DMS 273 (cell line): Measurements from ENCODE around the gene BANF1.

ENCODE experiments used
- DNase-seq: peaks from one replicate; lab custom pipeline; 2025; ENCODE audit not compliant: unreplicated experiment; lab: John Stamatoyannopoulos, UW

Gene BANF1, protein sequence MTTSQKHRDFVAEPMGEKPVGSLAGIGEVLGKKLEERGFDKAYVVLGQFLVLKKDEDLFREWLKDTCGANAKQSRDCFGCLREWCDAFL

DNA sequence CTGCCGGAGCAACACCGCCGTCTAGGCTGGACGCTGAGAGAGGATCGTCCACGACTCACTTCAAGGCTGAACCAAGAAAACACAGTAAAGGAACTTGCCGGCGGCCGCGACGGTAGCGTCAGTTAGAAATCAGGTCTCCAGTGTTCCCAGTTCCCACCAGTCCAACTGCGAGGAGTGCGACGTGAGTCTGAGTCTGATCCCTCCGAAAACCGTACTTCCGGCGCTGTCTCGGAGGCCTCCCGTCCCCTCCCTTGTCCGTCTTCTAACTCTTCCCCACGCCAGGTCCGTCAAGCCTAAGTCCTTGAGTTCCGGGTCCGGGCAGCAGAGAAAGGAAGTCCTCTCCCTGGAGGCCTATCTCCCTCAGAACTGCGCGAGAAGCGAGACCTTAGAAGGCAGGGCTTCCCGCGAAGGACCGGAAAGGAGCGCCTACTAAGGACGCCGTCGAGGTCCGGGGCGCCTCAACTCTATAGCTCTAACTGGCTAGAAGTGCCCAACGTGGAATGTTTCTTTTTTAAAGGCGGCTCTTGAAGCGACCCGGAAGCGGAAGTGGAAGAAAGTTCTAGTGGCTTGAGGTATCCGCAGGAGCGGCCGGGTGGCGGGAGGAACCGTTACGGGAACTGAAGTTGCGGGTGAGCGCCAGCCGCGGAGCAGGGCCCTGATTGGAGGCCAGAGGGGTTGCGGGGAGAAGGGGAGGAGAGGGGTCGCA is at the start of gene BANF1, which contains the start of gene EIF1AD:
TSS of gene BANF1 (plus strand) at position 562 of the 706 bp plus-strand sequence. CDS start 748 bp downstream, outside the sequence.
TSS of gene EIF1AD (minus strand) at position 216 of the 706 bp plus-strand sequence. CDS start 1,768 bp downstream, outside the sequence.
- peak; percentile 97 for DNase-seq

DNA sequence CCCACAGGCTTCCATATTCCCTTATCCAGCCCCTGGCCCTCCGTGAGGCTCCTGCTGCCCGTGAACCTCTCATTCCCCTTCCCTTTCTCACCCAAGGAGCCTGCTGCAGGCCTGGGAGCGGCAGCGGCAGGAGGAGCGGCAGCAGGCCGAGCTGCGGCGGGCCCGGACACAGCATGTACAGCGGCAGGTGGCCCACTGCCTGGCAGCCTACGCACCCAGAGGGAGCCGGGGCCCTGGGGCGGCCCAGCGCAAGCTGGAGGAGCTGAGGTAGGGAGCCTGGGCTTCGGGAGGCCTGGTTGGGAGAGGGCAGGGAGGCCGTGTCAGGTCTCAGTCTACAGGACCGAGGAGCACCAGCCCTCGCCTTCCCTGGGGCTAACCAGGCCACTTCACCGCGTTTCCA is 48.8 kb upstream of the BANF1 start:
- DNase-seq = no peak

DNA sequence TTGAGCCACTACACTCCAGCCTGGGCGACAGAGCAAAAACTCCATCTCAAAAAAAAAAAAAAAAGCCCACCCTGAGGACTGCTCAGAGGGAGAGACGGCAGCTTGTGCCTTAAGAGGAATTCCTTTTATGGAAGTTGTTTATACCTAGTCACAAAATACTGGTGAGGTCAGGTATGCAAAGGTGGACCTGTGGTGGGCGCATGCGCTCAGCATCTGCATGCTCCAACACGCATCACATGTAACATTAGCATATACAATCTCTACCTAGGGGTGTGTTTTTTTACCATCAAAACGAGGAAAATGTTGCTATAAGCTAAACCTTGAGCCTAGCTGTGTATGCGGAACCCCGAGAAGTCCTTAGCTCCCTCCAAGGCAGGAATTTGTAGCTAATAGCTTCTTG is 47.5 kb upstream of the BANF1 start:
- no peak for DNase-seq

DNA sequence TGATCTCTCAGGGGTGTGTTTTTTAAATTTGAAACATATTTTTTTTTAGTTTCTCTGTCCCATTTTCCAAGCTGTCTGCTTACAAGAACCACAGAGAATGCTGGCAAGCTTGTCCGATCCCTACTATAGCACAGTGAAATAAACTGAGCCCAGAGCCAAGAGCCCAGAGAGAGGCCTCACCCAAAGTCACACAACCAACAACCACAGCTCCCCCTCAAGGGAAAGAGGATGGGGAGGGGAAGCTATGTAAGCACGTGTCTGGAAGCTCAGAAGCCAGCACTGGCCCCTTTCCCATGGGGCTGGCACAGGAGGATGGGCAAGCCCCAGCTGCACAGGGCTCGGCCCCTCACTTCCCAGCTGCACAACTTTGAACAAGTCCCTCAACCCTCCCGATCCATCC is 44.0 kb upstream of the BANF1 start:
- DNase-seq = peak; percentile 13

DNA sequence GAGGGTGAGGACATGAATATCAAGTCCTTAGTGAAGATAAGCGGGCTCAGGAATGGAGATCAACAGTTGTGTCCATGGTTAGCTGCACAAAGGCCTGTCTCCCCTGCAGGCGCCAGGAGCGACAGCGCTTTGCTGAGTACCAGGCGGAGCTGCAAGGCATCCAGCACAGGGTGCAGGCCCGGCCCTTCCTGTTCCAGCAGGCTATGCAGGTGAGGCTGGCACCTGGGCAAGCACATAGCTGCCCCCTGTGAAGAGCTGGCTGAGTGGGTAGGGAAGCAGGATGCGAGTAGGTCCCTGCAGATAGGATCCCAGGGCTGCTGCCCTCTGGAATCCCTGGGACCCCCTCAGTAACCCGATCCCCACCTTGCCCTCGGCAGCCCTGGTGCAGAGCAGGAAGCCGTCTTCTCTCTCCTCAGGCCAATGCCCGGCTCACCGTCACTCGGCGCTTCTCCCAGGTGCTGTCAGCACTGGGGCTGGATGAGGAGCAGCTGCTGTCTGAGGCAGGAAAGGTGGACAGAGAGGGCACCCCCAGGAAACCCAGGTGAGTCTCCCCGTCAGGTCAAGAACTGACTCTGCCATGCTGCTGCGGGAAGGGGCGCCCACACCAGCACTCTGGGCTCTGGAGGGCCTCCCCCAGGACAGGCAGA is 43.4 kb upstream of the BANF1 start:
- DNase-seq = no peak

DNA sequence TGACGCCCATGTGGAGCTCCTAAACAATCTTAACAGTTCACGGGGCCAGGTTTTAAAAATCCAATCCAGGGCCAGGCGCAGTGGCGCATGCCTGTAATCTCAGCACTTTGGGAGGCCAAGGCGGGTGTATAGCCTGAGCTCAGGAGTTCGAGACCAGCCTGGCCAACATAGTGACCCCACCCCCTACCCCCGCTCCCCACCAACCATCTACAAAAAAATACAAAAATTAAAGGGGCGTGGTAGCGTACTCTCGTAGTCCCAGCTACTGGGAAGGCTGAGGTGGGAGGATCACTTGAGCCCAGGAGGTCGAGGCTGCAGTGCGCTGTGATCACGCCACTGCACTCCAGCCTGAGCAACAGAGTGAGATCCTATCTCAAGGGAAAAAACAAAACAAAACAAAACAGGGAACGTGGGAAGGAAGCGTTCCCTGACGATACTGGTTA is 41.5 kb upstream of the BANF1 start:
- no peak for DNase-seq

DNA sequence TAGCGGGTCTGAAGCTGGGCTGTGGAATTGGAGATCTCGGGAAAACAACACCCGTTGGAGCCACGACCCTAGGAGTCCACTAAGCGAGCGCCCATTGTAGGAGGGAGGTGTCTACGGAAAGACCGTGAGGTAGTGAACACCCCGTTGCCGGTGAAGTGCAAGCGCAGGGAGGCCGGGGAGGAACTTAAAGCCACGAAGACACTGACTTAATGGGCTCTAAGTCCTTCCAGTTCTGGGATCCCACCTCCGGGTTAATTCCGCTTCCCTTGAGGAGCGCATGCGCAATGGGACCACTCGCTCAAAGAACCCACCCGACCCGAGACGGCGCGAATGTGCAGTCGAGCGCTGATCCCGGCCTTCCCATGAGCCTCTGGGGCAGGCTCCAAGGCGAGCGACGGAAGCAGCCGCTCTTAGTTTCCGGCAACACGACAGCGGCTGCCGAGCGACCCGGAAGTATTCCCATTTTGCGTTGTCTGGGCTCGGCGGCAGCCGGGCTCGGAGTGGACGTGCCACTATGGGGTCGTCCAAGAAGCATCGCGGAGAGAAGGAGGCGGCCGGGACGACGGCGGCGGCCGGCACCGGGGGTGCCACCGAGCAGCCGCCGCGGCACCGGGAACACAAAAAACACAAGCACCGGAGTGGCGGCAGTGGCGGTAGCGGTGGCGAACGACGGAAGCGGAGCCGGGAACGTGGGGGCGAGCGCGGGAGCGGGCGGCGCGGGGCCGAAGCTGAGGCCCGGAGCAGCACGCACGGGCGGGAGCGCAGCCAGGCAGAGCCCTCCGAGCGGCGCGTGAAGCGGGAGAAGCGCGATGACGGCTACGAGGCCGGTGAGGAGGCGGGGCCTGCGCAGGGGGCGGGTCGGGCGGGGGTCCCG is 40.8 kb upstream of the BANF1 start, which contains the start of gene SART1:
TSS of gene SART1 (plus strand) at position 468 of the 874 bp plus-strand sequence. CDS start at position 515, 47 bp downstream.
- peak; percentile 98 for DNase-seq

DNA sequence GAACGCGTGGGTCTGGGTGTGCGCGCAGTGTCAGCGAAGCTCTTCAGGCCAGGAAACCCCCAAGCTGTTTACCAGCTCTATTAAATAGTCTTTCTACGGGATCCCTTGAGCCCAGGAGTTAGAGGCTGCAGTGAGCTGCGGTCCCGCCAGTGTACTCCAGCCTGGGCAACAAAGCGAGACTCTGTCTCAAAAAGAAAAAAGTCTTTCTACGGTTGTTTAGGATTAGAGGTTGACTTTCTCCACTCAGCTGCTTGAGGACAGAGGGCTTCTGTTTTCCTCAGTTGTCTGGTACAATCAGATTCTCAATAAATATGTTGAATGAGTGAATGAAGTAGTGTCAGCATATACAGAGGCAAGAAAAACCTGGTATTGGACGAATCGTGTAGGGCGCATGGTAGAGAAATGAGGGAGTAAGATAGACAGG is 40.1 kb upstream of the BANF1 start:
- no peak for DNase-seq

DNA sequence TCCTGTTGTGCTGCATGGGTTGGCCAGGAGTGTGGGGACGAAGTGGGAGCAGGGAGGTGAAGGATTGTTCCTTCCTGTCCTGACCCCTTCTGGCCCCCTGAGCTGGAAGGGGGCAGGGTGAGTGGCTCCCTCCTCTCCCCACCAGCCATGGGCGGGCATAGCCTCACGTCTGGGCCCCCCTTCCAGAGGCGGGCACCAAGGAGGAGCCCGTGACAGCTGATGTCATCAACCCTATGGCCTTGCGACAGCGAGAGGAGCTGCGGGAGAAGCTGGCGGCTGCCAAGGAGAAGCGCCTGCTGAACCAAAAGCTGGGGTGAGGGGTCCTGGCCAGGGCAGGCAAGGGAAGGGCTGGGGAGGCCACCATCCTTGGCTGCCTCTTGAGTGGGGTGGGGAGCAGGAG is 37.4 kb upstream of the BANF1 start:
- DNase-seq = no peak

DNA sequence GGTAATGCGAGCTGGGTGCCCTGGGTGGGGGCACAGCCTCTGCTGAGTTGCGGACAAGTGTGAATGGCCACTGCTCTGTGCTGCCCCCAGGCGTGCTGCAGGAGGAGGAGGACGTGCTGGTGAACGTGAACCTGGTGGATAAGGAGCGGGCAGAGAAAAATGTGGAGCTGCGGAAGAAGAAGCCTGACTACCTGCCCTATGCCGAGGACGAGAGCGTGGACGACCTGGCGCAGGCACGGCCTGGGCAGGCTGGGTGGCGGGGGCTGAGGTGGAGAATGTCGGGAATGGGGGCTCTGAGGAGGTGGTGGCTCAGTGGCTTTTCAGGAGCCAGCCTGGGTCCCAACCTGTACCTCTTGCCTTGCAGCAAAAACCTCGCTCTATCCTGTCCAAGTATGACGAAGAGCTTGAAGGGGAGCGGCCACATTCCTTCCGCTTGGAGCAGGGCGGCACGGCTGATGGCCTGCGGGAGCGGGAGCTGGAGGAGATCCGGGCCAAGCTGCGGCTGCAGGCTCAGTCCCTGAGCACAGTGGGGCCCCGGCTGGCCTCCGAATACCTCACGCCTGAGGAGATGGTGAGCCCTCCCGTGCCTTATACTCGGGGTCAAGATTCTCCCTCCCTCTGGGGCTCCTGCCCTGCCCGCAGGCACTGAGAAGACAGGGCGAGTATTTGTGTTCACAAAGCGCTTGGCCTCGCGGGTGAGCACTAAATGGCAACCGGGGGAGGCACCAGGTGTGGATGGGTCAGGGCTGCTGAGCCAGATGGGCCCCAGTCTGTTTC is 36.1 kb upstream of the BANF1 start:
- peak; percentile 75 for DNase-seq

DNA sequence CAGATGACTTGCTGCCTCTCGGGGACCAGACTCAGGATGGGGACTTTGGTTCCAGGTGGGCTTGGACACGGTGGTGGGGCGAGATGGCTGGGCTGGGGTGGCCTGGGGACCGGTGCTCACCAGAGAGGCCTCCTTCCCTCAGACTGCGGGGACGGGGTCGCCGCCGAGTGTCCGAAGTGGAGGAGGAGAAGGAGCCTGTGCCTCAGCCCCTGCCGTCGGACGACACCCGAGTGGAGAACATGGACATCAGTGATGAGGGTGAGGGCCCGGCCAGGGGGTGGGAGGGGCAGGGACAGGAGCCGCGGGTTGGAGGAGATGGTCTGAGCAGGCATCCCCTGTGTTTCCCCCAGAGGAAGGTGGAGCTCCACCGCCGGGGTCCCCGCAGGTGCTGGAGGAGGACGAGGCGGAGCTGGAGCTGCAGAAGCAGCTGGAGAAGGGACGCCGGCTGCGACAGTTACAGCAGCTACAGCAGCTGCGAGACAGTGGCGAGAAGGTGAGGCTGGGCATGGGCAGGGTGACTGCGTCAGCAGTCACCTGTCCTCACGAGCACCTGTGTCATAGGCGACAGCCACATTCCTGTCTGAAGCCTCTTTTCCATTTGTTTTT is 34.9 kb upstream of the BANF1 start:
- DNase-seq = no peak

DNA sequence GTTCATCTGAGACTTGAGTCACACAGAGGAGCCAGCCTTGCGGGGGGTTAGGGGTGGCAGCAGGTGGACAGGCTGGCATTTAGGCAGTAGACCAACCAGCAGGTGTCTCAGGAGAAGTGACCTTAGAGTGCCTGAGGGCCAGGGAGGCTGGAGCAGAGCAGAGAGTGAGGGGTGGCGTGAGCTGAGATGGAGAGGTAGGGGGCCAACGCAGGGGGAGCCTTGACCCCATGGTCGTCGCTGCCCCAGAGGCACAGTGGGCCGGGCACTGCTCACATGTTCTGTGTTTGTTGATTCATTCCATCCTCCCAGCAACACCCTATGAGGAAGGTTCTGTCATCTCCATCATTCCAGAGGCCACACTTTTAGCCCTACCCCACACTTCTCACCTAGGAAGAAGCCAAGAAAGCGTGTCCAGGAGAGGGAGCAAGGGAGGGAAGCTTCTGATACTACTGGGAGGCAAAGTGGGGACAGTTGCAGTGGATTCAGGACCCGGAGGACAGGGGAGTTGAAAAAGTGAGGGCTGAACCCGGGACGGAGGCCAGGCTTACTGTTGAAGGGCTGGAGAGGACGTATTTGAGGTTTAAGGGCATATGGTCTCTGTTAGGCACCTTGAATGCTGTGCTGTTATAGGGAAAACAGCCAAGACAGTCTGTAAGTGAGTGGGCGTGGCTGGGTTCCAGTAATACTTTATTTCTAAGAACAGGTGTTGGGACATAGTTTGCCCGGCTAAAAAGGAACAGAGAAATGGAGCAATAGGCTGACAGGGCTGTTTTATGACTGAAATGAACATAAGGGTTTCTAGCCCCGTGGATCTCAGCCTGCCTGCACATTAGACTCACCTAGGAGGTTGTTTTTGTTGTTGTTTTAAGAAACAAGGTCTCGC is 33.5 kb upstream of the BANF1 start:
- no peak for DNase-seq

DNA sequence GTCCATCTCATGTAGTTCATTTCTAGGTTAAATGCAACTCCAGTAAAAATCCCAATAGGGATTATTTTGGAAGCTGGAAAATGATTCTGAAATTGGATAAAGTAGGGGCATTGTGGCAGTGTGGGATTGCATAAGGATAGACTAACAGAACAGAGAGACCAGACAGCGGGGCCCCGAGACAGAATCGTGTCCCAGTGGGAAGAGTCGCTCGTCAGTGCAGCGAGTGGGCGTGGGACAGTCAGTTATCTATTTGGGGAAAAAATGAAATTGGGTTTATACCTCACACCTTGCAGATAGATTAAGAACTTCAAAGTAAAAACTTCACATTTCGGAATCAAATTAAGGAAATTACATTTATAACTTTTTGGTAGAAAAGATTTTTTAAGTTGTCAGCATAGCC is 30.2 kb upstream of the BANF1 start:
- no peak for DNase-seq

DNA sequence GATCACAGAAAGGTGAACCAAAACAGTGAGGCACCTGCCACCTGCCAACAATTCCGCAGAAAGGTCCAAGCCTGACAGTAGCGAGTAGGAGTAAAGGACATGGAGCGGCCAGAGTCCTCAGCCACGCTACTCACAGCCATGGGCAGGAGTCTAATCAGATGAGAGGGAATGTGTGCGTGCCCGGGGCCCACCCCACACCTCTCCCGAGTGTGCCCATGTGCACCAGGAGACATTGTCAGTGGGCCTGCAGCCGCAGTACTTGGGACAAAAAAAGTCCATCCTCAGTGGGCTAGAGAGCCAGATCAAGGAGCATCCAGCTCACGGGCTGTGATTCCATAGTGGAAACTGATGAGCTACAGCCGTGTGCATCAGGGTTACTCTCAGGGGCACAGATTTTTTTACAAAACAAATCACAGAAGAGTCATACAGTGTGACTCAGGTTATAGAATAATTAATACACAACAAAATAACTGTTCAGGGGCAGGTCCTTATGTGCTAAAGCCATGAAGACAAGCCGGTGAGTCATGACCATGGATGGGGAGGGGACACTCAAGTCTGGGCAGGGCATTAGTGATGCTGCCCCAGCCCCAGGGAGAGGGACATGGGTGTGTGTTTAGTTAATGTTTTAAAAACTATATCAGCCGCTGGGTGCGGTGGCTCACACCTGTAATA is 28.7 kb upstream of the BANF1 start:
- DNase-seq = no peak

DNA sequence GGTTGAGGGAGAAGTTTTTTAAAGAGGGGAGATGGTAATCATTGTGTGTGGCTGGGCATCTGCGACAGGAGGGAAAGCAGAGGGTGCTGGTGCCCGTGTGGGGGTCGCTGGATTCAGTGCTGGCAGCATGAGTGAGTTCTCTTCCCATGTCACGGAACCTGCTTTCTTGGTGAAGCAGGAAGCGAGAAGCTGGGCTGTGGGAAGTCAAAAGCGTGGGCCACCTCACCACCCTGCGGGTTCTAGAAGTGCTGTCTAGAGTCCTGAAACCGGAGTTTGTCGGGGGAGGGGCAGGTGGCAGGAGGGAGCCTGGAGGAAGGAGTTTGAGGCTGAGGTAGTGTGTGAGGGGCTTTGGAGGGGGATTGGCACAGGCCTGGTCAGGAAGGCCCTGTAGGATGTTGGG is 26.5 kb upstream of the BANF1 start:
- DNase-seq = no peak

DNA sequence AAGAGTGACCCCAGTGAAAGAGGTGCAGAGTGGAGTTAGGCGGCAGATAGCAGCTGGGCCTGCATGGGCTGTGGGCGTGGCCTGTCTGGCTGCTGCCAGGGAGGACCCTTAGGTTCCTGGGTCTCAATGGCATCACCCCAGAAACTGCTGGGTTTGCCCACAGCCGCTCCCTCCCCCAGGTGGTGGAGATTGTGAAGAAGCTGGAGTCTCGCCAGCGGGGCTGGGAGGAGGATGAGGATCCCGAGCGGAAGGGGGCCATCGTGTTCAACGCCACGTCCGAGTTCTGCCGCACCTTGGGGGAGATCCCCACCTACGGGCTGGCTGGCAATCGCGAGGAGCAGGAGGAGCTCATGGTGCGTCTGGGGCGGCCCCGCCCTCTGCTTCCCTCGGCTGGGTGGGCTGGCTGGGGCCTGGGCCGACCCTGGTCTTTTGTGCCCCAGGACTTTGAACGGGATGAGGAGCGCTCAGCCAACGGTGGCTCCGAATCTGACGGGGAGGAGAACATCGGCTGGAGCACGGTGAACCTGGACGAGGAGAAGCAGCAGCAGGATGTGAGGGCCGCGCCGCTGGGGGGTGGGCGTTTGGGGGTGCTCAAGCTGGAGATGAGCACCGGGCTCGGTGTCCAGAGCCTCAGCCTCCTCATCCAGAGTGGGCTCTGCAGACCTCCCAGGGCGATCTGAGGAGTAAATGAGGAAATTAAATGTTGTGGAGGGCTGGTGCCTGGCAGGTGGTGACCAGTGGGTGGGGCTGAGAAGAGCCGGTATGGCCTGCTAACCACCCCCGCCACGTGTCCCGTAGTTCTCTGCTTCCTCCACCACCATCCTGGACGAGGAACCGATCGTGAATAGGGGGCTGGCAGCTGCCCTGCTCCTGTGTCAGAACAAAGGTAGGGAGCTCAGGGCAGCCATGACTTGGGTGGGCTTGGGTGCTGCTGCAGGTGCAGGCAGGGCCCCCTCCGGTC is 25.8 kb upstream of the BANF1 start:
- no peak for DNase-seq

DNA sequence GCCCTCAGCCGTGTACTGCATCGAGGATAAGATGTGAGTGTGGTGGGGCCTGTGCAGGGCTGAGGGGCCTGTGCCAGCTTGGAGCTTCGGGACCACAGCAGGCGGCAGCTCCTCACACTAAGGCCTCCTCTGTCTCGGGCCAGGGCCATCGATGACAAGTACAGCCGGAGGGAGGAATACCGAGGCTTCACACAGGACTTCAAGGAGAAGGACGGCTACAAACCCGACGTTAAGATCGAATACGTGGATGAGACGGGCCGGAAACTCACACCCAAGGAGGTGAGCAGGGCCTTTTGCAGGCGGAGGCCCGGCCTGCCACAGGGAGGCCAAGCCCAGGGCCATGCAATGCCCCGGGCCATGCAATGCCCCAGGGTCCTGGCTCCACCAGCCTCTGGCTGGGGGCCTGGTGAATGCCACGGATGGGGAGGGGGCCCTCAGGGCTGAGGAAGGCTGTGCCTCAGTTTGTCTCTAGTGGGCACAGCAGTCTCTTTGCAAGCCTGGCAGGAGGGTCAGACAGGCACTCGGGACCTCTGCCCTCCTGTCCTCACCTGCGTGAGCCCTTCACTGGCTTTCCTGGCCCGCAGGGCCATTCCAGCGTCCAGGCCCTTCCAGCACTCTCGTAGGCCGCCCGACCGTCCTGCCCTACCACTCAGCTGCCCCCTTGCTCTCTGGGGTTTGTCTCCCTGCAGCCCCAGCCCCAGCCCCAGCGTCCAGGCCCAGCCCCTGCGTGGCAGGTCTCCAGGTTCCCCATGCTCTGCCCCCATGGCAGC is 24.5 kb upstream of the BANF1 start:
- DNase-seq = no peak
